GM12874 (cell line): ENCODE measurements around the gene RBBP8.

Experiments used
- TF ChIP-seq, protein P1 (sequence below): IDR thresholded peaks from 2 replicates; pipeline ENCODE4 v1.5.1; 2011; ENCODE audit warnings: low read depth, mild to moderate bottlenecking, control low read depth, low read length, moderate library complexity; ENCODE audit not compliant: insufficient read depth

The RBBP8 gene

DNA sequence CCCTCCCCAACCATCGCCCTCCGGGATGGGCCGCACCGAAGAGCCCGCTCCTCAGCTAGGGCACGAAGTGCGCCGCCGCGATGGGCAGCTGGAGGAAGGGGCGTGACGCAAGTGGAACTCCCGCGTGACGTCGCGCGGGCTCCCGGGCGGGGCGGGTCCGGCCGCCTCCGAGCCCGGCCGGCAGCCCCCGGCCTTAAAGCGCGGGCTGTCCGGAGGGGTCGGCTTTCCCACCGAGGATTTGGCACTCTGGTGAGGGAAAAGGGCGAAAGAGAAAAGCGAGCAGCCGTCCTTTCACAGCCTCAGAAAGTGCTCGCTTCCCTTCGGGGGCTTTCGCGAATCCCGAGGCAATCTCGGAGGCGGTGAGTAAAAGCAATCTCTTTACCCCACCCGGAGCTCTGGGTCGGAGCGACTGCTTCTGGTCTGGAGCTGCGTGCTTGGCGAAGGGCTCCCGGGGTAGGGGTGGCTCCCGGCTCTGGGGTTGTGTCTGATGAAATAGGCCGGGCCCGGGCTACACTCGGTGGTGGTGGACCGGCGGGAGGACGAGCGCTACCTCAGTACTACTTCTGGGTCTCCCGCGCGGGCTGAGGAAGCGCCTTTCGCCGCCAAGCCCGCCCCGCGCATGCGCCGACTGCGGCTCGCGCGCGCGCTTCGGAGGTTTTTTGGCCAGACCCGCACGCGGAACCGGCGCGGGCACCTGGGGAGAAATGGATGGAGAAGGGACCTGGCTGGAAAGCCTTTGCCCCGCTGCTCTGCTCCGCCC lies at the start of gene RBBP8:
RBBP8 (plus strand) TSS at position 123 of the 760 bp plus-strand sequence. CDS start 3,524 bp downstream, outside the sequence.
- TF ChIP-seq, protein P1, sequence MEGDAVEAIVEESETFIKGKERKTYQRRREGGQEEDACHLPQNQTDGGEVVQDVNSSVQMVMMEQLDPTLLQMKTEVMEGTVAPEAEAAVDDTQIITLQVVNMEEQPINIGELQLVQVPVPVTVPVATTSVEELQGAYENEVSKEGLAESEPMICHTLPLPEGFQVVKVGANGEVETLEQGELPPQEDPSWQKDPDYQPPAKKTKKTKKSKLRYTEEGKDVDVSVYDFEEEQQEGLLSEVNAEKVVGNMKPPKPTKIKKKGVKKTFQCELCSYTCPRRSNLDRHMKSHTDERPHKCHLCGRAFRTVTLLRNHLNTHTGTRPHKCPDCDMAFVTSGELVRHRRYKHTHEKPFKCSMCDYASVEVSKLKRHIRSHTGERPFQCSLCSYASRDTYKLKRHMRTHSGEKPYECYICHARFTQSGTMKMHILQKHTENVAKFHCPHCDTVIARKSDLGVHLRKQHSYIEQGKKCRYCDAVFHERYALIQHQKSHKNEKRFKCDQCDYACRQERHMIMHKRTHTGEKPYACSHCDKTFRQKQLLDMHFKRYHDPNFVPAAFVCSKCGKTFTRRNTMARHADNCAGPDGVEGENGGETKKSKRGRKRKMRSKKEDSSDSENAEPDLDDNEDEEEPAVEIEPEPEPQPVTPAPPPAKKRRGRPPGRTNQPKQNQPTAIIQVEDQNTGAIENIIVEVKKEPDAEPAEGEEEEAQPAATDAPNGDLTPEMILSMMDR, result no peak

DNA sequence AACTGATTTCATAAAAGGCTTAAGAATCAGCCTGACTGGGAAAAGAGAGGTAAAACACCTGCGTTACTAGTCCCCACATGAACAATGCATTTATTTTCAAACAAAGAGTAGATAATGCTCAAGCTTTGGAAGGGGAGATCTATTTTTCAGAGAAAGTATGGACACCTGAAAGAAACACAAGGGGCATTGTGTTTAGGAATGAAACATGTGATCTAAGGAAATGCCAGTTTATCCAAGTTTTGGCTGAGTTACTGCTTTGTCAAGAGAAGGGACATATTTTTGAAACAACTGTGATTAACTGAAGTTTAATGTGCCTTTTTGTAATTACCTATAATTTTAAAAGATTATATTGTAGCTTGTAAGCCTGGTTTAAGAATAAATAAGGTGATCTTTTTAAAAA lies 49.3 kb upstream of the RBBP8 start:
- TF ChIP-seq, protein P1, result no peak

DNA sequence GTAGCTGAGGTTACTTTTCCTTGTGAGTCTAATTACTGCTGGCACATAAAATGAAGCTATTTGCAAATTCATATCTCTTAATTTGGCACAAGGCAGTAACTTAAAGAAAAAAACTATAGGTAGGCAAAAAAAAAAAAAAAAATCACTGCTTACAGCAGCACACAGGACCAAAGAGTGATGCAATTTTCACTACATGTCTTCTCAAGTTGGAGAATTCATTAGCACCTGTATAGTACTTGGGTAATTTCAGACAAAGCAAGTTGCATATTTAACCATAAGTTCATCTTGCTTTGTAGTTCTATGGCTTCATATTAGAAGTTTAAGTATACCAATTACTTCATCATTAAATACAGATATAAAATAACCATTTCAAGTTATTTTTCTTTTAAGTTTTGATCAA lies 33.7 kb upstream of the RBBP8 start:
- TF ChIP-seq, protein P1, result no peak

DNA sequence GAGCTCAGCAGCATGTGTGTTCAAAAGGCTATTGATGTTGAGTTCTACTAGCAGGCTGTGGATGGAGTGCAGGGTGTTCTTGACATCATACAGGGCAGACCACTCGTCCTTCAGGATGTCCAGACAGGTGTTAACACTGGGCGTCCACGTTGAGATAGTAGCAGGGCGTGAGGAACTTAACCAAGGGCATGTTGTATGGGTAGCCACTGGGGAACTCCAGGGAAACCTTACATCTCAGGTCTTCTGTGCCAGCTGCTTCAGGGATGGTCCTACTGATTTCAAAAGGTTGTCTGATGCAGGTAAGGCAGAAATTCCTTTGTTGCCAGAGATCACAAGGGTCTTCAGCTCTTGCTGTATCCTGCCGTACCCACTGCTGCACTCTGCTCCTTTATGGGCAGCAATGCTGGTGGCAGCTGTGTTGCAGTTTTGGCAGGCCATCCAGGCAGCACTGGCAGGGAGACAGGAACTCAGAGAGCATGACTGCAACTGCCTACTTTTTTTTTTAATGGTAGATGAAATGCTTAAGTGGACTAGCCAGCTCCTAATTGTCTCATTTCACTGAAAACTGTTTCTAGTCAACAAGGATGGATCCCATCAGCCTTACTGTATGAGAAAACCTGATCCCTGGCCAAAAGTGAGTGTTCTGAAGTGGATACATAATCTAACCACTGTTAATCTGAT lies 32.4 kb upstream of the RBBP8 start:
- TF ChIP-seq, protein P1, result no peak

DNA sequence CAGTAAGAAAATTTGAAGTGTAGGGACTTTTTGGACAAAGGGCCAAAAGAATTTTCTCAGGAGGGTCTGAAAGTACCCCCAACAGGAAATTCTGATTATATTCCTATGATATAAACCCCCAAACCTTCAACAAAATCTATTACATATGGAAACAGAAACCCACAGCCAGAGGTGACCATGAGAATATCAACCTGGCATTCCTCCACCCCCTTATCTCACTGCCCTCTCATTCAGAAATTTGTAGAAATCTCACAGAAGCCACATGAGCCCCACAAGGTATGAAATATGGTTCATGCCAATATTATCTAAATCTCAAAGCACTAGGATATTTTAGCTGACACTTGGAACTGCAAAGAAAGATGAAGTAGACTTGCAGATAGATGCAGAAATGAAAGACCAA lies 31.0 kb upstream of the RBBP8 start:
- TF ChIP-seq, protein P1, result no peak

DNA sequence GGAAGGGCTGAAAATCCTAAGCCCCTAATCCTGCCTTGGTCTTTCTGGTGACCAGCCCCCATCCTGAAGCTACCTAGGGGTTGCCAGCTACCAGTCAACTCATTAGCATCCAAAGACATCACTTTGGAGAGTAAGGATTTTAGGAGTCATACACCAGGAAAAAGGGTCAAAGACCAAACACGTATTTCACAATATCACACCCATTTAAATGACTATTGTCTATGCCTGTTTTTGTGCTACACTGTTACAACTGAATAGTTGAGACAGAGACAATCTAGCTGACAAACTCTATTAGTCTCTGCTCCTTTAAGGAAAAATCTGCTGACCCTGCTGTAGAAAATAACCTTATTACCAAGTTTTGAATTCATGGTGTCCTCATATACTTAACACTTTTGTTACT lies 21.0 kb upstream of the RBBP8 start:
- TF ChIP-seq, protein P1, result no peak

DNA sequence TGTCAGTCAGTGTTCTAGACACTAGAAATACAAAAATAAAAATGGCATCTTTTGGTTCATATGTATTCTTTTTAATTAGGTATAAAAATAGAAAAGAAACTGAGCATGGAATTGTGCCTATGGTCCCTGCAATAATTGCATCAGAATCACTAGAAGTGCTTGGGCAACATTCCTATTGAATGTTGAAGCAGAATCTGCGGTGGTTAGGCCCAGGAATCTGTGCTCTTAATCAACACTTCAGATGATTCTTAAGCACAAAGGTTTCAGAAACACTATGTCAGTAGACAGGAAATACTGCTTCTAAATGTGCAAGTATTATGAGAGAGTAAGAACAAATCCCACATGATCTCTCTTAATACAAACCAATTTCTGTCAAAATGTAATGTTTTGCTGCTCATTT lies 20.3 kb upstream of the RBBP8 start:
- TF ChIP-seq, protein P1, result no peak
